Mesenteric fat pad (tissue), 1 donor: ENCODE measurements around the gene ANGPTL3. TPM values are rescaled to one million over a fixed set of nuclear protein-coding genes. Genes with fewer than 3 reads are reported as not detected.
"Not testable (repeated sequence)": the region's sequence is repeated elsewhere in the genome, so short reads cannot be mapped to it uniquely, and the experiment has no call there.

Experiments used
- DNase-seq: peaks from one replicate; pipeline ENCODE4 v3.0.0-alpha.2; 2020; ENCODE audit warnings: low spot score
- long read RNA-seq: library from polyadenylated mRNA; unstranded; transcript quantifications from one replicate; pipeline ENCODE4 v2.0.0, GENCODE V29; 2020
- total RNA-seq: library from RNA; stranded (reverse); fragmentation: NEBNext Ultra II Directional; extraction: Animal tissue kit (Norgen Biotek cat#: 25700); gene quantifications from one replicate; pipeline ENCODE4 v1.2.1, GENCODE V29; 2021
- donor health status: DM: yes; HTN: yes; CAD: no.

The ANGPTL3 gene, protein sequence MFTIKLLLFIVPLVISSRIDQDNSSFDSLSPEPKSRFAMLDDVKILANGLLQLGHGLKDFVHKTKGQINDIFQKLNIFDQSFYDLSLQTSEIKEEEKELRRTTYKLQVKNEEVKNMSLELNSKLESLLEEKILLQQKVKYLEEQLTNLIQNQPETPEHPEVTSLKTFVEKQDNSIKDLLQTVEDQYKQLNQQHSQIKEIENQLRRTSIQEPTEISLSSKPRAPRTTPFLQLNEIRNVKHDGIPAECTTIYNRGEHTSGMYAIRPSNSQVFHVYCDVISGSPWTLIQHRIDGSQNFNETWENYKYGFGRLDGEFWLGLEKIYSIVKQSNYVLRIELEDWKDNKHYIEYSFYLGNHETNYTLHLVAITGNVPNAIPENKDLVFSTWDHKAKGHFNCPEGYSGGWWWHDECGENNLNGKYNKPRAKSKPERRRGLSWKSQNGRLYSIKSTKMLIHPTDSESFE
- not detected for total RNA-seq
- long read RNA-seq: 0 reads

DNA sequence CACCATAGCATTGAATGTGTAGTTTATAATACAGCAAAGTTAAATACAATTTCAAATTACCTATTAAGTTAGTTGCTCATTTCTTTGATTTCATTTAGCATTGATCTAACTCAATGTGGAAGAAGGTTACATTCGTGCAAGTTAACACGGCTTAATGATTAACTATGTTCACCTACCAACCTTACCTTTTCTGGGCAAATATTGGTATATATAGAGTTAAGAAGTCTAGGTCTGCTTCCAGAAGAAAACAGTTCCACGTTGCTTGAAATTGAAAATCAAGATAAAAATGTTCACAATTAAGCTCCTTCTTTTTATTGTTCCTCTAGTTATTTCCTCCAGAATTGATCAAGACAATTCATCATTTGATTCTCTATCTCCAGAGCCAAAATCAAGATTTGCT is at the start of gene ANGPTL3:
Gene ANGPTL3, plus strand, starts transcription at position 240 of the 400 bp plus-strand sequence. Its CDS starts 47 bp downstream, at position 287.
- no peak for DNase-seq

DNA sequence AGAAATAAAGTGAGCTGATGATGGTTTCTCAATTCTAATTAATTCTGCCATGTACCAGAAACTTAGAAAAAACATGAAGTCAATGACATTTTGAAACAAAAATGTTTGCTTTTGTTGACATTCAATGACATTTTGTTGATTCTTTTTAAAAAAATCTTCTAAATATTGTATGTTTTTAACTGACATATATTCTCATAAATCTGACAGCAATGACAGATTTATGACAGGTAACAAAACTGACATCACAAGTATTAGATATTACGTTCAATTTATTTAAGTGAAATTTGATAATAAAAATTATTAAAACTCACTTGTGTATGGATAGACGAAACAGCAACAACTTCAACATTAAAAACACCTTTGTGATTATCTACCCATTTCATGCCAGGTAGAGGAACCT is 36.0 kb upstream of the ANGPTL3 start:
- no peak for DNase-seq

DNA sequence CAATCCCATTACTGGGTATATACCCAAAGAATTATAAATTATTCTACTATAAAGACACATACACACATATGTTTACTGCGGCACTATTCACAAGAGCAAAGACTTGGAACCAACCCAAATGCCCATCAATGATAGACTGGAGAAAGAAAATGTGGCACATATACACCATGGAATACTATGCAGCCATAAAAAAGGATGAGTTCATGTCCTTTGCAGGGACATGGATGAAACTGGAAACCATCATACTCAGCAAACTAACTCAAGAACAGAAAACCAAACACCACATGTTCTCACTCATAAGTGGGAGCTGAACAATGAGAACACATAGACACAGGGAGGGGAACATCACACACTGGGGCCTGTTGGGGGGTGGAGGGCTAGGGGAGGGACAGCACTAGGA is 30.1 kb upstream of the ANGPTL3 start:
- not testable (repeated sequence) for DNase-seq

DNA sequence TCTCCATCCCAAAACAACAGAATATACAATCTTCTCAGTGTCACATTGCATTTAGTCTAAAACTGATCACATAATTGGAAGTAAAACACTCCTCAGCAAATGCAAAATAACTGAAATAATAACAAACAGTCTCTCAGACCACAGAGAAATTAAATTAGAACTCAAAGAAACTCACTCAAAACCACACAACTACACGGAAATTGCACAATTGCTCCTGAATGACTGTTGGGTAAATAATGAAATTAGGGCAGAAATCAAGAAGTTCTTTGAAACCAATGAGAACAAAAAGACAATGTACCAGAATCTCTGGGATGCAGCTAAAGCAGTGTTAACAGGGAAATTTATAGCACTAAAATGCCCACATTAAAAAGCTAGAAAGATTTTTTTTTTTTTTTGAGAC is 29.4 kb upstream of the ANGPTL3 start:
- not testable (repeated sequence) for DNase-seq

DNA sequence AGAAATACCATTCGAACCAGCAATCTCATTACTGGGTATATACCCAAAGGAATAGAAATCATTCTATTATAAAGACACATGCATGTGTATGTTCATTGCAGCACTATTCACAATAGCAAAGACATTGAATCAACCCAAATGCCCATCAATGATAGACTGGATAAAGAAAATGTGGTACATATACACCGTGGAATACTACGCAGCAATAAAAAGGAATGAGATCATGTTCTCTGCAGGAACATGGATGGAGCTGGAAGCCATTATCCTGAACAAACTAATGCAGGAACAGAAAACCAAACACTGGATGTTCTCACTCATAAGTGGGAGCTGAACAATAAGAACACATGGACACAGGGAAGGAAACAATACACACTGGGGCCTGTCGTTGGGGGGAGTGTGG is 25.8 kb upstream of the ANGPTL3 start:
- not testable (repeated sequence) for DNase-seq

DNA sequence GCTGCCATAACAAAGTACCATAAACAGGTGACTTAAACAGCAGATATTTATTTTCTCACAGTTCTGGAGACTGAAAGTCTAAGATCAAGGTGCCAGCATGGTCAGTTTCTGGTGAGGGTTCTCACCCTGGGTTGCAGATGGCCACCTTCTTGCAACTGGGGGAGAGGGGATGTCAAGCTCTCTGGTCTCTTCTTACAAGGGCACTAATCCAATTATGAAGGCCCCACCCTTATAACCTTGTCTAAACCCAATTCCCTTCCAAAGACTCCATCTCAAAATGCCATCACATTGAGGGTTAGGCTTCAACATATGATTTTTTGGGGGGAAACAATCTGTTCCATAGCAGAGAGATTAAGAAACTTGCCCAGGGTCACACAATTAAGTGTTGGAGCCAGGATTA is 24.8 kb upstream of the ANGPTL3 start:
- no peak for DNase-seq

DNA sequence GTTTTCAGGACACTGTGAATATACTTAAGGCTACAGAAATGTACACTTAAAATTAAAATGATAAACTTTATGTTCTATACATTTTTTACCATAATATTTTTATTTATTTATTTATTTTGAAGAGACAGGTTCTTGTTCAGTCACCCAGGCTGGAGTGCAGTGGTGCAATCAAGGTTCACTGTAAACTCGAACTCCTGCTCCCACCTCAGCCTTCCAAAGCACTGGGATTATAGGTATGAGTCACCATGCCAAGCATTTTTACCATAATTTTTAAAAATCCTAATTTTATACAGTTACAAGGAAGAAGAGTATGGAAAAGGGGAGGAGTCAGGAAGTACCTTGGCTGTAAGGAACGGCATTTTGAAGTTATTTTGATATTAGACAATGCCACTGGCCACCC is 23.6 kb upstream of the ANGPTL3 start:
- no peak for DNase-seq

DNA sequence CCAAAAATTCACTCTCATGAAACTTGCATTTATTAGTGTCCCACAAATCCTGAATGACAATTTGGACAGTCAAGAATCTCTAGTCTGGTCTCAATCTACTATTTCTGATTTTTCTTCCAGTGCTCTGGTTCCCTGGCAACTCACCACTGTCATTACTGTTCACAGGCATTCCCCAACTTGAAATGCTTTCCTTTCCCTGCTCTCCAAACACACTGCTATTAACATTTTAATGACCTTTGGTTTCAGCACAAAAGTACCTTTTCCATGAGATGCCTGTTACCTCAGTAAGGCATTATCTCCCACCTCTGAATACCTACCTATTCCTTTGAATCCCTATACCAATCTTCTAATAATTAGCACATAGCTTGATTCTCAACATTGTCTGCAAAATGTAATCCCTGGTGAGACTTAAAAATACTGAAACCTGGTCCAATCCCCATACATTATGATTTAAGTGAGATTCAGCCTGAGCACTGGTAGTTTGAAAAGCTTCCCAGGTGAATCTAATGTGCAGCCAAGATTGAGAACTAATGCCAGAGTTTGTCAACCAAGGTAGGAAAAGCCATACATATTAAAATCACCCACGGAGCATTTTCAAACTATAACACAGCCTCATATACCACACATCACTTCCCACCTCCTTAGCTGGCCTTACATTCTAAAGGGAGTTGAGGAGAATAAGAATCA is 11.7 kb upstream of the ANGPTL3 start:
- no peak for DNase-seq

DNA sequence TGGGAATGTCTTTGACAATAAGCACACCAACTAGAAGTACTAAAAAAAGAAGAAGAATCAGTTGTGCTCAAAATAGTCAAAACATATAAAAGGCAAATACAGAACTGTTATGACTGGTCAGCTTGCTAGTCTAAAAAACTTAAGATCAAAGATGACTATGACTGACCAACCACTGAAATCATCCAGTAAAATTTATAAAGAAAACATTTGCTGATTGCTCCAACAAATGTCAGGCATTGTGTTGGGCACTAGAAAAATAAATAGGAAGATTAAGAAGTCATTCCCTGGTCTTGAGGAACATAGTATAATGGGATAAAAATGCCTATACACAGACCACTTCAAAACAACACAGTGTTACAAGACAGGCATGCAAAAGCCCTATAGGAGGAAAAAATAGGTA is 9.3 kb upstream of the ANGPTL3 start:
- no peak for DNase-seq

DNA sequence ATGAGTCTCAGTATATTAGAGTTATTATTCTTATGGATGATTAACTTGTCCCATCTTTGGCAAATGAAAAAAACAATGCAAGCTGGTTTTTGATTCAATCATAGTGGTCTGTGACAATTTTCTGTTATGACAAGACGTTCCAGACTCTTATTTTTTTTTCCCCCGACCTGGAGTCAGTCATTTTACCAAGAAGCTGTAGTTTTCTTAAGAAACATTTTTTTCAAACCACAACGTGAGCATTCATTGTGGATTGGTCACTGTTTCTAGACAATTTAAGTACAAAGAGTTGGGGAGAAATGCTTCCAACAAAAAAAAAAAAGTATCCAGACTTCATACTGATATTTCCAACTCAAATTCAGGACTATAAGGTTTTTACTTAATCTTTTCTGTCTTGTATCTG is 8.0 kb upstream of the ANGPTL3 start:
- no peak for DNase-seq

DNA sequence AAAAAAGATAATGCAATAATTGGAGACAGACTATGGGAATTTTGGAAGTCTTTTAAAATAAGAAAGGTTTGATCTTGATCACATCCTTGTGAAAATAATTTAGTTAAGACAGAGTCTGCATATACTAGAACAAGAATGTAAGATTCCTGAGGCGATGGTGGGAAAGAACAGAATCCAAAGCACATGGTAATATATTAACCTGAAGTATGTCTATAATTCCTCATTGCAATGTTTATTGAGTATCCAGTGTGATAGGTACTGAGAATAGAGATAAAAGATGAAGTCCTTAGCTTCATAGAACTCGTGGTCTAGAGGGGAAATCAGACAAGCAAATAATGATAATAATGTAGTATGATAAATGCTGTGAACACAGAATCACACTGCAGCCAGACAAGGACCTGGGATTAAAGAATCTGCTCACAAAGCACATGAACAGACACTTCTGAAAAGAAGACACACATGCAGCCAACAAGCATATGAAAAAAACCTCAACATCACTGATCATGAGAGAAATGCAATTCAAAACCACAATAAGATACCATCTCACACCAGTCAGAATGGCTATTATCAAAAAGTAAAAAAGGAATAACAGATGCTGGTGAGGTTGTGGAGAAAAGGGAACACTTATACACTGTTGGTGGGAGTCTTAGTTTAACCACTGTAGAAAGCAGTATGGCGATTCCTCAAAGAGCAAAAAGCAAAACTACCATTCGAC is 6.9 kb upstream of the ANGPTL3 start:
- DNase-seq: no peak

DNA sequence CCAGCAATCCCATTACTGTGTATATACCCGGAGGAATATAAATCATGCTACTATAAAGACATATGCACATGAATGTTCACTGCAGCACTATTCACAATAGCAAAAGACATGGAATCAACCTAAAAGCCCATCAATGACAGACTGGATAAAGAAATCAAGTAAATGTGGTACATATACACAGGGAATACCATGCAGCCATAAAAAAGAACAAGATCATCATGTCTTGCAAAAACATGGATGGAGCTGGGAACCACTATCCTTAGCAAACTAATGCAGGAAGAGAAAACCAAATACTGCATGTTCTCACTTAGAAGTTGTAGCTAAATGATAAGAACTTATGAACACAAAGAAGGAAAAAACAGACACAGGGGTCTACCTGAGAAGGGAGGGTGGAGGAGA is 6.4 kb upstream of the ANGPTL3 start:
- DNase-seq: no peak

DNA sequence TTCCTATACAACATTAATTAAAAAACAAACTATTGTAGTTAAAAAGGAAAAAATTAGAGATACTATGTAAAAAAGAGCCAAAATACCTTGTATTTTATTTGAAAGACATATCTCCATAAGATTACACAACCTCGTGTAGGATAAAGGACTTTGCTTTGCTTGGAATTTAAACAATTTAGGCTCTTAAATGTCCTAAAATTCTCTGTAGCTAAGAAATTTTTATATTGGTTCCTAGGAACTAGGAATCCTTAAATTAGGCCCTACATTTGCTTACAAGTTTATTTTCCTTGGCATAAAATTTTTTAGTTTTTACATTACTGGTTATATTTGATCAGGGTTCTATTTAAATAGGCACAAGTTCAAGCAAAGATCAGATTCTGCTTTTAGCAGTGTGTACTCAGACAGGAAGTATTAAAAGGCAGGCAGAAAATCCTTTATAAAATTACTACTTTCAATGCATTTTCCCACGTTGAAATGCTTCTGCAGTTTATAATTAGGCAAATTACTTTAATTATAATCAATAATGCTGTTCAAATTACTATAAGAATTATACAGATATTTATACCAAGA is 3.4 kb upstream of the ANGPTL3 start:
- DNase-seq: no peak

DNA sequence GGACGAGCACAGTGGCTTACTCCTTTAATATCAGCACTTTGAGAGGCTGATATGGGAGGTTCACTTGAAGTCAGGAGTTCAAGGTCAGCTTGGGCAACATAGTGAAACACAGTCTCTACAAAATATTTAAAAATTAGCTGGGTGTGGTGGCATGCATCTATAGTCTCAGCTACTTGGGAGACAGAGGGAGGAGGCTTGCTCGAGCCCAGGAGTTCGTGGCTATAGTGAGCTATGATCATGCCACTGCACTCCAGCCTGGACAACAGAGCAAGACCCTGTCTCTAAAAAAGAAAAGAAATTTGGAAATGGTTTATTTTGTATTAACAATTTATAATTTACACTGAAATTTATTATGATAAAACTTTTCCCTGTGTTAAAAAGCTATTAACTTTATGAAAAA is 1.7 kb upstream of the ANGPTL3 start:
- no peak for DNase-seq

DNA sequence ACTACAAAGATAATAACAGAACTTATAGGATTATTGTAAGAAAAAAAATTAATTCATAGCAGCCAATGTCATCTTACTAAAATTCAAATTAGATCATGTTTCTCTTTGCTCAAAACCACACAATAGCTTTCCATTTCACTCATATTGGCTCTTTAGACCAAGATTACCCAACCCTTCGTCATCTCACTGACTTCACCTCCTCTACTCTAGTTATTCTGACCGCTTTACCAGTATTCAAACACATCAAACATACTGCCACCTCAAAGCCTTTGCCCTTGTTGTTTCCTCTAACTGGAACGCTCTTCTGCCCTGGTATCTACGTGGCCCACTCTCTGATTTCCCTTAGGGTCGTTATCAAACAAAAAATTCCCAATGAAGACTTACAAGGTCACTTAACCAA is 1.7 kb downstream of the ANGPTL3 start:
- no peak for DNase-seq

DNA sequence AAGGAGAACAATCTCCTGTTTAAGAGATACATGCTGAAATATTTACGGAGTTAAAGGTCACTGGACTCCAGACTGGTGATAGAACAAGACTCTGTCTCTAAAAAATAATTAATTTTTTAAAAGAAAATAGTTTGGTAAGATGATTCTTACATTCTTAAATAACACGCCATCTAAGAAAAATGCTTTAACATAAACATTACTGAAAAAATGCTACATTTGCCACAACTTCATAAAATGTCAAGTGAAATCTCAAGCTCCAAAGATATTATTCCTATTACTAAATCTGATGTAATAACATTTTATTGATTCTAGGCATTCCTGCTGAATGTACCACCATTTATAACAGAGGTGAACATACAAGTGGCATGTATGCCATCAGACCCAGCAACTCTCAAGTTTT is 4.1 kb downstream of the ANGPTL3 start:
- no peak for DNase-seq

DNA sequence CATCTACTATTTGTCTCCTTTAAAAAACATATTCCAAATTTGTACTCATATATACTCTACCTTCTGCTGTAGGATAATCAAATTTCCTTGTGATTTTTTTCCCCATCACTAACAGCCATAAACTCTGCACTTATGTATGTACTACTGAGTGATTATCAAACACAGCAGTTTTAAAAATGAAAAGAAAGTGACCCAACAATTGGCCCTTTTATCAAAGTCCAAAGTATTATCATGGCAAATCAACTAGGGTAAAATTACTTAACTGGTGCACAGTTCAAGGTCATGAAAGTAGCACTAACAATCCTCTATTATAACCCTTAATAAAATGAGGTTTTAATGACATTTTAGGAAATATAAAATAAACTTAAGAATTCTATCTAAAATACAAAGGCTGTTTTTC is 11.6 kb downstream of the ANGPTL3 start:
- no peak for DNase-seq

DNA sequence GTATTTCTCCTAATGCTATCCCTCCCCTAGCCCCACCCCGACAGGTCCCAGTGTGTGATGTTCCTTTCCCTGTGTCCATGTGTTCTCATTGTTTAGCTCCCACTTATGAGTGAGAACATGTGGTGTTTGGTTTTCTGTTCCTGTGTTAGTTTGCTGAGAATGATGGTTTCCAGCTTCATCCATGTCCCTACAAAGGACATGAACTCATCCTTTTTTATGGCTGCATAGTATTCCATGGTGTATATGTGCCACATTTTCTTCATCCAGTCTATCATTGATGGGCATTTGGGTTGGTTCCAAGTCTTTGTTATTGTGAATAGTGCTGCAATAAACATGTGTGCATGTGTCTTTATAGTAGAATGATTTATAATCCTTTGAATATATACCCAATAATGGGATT is 13.3 kb downstream of the ANGPTL3 start:
- DNase-seq: not testable (repeated sequence)

DNA sequence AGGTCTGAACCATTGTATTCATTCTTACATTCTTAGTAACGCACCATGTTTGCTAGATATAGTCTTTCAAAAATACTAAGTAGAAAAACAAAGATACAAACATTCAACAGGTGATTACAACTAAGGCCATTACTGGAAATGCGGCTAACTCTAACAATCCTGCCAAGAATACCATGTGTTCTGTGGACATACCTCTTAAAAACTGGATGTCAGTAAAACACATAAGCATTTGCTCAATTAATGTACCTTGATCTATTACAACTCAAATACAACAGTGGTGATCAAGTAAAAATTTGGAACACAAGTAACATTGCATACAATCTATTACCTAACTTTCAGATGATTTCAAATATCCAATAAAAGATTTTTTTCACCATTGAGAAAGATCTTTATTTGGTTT is 15.4 kb downstream of the ANGPTL3 start:
- no peak for DNase-seq

DNA sequence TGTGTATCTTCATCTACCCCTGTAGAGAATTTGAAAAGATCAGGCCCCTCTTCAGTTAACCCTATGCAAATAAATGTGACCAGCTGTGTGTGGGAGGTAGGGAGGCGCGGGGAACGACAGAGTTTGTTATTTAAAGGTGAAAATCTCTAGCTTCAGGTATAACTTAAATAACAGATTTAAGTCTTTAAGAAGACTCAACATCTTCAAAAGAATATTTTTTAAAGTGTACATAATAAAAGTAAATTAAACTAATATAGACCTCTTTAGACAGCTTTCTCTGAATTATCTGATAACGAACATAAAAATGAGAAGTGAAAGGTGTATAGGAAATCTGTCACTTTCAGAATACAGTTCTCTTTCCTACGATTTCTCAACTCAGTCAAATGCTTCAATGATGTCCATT is 16.0 kb downstream of the ANGPTL3 start:
- no peak for DNase-seq

DNA sequence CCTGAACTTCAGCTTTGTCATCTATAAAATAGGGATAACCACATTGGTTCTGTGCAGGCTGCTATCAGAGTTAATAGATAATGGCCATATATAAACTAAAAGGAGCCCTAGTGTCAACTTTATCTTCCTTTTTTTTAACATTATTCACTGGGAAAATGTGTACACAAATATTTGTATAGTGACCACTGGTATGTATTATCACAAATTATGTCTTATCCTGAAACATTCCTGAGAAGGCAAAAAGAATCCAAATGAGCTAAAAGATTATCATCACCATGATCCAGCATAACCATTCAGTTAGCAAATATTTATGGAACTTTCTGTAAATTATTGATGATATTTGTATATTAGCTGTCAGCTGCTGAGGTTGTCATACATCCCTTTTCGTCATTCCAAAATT is 16.6 kb downstream of the ANGPTL3 start:
- DNase-seq: no peak

DNA sequence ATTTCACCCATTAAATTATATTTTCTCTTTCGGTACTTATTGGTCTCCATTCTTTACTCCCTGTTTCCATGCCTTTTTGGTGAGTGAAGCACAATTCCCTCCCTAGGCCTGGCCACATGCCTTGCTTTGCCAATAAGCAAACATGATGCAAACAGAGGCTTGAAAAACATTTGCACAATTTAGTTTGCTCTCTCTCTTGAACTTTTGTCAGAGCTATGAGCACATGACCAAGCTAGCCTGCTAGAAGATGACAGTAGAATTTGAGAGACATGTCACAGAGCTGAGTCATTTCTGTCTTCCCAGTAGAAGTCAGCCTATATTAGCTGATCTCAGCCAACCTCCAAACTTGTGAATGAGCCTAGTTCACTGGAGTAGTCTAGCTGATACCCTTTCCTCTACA is 24.6 kb downstream of the ANGPTL3 start:
- no peak for DNase-seq
